Activated CD8-positive, alpha-beta T cell treated with anti-CD3 and anti-CD28 coated beads for 36 hours (primary cell): ENCODE results near the gene LRRC63. TPM values are rescaled to one million over a fixed set of nuclear protein-coding genes. Genes with fewer than 3 reads are reported as not detected.

ENCODE experiments used
- ATAC-seq: fragments of 200-7000 bp; cut with Tn5 transposase; one replicate; pipeline ENCODE4 v1.10.0; 2021; ENCODE audit warnings: mild to moderate bottlenecking, moderate library complexity
- CTCF ChIA-PET: fragments of 350-600 bp; sonication (Branson Sonifier 250); formaldehyde crosslinking; loops from one replicate; lab custom pipeline; 2021; ENCODE audit warnings: antibody characterized with exemption; lab: Charles Lee
- POLR2A ChIA-PET: fragments of 350-600 bp; sonication (Branson Sonifier 250); formaldehyde crosslinking; loops from one replicate; lab custom pipeline; 2021; ENCODE audit warnings: antibody characterized with exemption; lab: Charles Lee
- DNase-seq: peaks from one replicate; pipeline ENCODE4 v3.0.0-alpha.2; 2020
- H3K27ac Mint-ChIP-seq: one replicate; pipeline ENCODE4 v1.8.0; 2021; ENCODE audit warnings: mild to moderate bottlenecking, mixed read lengths
- H3K27me3 Mint-ChIP-seq: one replicate; pipeline ENCODE4 v1.8.0; 2021; ENCODE audit warnings: mixed read lengths
- H3K36me3 Mint-ChIP-seq: one replicate; pipeline ENCODE4 v1.8.0; 2021; ENCODE audit warnings: low read depth, mixed read lengths
- H3K4me1 Mint-ChIP-seq: one replicate; pipeline ENCODE4 v1.8.0; 2021; ENCODE audit warnings: low read depth, mixed read lengths
- H3K4me3 Mint-ChIP-seq: one replicate; pipeline ENCODE4 v1.8.0; 2021; ENCODE audit warnings: mild to moderate bottlenecking, moderate library complexity, mixed read lengths
- H3K9me3 Mint-ChIP-seq: one replicate; pipeline ENCODE4 v1.8.0; 2021; ENCODE audit warnings: mixed read lengths
- CTCF ChIP-seq: fragments of 200-600 bp; IDR thresholded peaks from one replicate; pipeline ENCODE4 v1.8.0; 2022; ENCODE audit warnings: antibody characterized with exemption, mild to moderate bottlenecking
- intact Hi-C: fragments of 100-400 bp; cut with micrococcal nuclease; formaldehyde crosslinking; loops from one replicate; pipeline ENCODE4 v1.10.0; 2022
- total RNA-seq, 2 experiments: library from RNA; stranded (reverse); gene quantifications; one replicate each; pipeline ENCODE4 v1.2.3, GENCODE V29; 2021

Gene LRRC63
- total RNA-seq, 2 experiments from 2014 or later, result 0.47 to 0.59 TPM

- POLR2A ChIA-PET, result interaction anchor here (1.4 kb wide), 1 partner anchor 9 kb away, joined by 5 read pairs; the partner anchor contains the start of gene LRRC63
- CTCF ChIA-PET, result interaction anchor here (0.8 to 2.2 kb wide), 4 partner anchors 9 to 87 kb away, joined by 3 to 6 read pairs (median 6); no protein-coding TSS in a partner anchor
- H3K27me3 Mint-ChIP-seq, result no peaks in the 10 kb centered on the region
- ATAC-seq (peak; percentile 69), DNase-seq (no peak)
- TF ChIP-seq CTCF, result no peak
- no peak overlapping the region for H3K4me3 Mint-ChIP-seq
- H3K4me1 Mint-ChIP-seq, result peaks cover 47% of the 10 kb centered on the region
- H3K36me3 Mint-ChIP-seq, result no peaks in the 10 kb centered on the region
- H3K9me3 Mint-ChIP-seq, result no peaks in the 10 kb centered on the region
- peak overlapping the region; percentile 87 for H3K27ac Mint-ChIP-seq
- intact Hi-C loops, result no loop called here
Observed at GRCh38 chr13:46202188-46202795, 9.4 kb upstream of the LRRC63 start.

DNA sequence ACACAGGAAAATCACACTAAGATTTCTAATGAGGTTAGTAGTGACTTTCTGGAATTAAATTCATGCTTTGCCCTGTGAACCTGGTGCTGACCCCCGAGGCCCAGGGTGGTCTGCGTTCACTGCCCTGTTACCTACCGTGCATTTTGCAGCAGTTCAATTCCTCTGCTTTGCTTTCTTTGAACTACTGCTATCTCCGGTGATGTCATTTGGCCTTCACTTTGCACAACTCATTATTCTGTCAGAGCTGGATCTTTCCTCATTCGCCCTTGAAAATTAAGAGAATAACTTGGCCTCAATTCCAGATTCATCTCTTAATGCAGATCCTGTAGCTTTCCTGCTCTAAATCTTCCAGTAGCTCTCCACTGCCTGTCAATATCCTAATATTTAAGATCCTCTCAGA lies 8.8 kb upstream of the LRRC63 start:
- H3K27ac Mint-ChIP-seq, result no peak overlapping the region
- no peaks in the 10 kb centered on the region for H3K27me3 Mint-ChIP-seq
- H3K9me3 Mint-ChIP-seq, result no peaks in the 10 kb centered on the region
- no peaks in the 10 kb centered on the region for H3K36me3 Mint-ChIP-seq
- no peak for TF ChIP-seq CTCF
- ATAC-seq (no peak), DNase-seq (no peak)
- intact Hi-C loops, result no loop called here
- POLR2A ChIA-PET, result interaction anchor here (1.4 kb wide), 1 partner anchor 8 kb away, joined by 5 read pairs; the partner anchor contains the start of gene LRRC63
- H3K4me3 Mint-ChIP-seq, result no peak overlapping the region
- CTCF ChIA-PET, result interaction anchor here (0.7 to 2.2 kb wide), 7 partner anchors 10 to 118 kb away, joined by 3 to 6 read pairs (median 5); no protein-coding TSS in a partner anchor
- peaks cover 47% of the 10 kb centered on the region for H3K4me1 Mint-ChIP-seq

DNA sequence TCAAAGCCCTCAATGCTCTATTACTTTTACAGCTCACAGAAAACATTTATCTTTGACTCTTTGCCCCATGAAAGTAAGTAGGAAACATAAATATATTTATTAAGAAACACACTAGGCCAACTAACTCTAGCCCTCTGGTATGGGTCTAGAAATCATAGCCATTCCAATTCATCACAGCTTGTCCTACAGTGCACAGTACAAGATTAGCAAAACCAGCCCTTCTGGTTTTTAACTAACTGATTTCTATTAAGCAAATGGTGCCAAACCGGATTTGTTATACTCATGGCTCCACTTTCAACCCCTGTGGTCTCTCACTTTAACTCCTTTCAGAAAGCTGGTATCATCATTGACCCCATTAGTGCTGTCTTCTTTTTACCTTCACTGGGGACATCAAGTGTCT lies 5.6 kb upstream of the LRRC63 start:
- Mint-ChIP-seq H3K4me1 (peaks cover 43% of the 10 kb centered on the region), H3K27ac (no peak overlapping the region), H3K36me3 (no peaks in the 10 kb centered on the region), H3K9me3 (no peaks in the 10 kb centered on the region), H3K4me3 (no peak overlapping the region), H3K27me3 (no peaks in the 10 kb centered on the region)
- DNase-seq (no peak), ATAC-seq (no peak)
- CTCF ChIA-PET, result interaction anchor here (0.7 to 1.4 kb wide), 2 partner anchors 21 to 115 kb away, joined by 3 read pairs; no protein-coding TSS in a partner anchor
- intact Hi-C loops, result no loop called here
- TF ChIP-seq CTCF, result no peak
- POLR2A ChIA-PET, result no interaction called here

DNA sequence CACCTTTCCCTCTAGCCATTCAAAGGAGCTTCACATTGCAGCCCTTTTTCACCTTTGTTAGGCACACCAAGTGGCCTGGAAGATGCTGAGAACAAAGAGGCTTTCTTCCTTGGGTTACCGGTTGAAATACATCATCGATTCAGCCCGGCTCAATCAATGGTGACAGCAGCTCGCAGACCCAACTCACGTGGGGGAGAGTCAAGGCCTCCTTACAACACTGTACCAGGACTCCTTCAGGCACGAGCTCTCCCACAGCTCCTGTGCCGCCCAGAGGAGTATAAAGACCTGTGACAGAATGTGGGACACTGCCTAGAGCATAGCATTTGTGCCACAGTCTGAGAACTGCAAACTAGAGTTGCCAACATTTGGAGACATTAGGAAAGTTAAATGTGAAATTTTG lies 3.9 kb upstream of the LRRC63 start:
- no peaks in the 10 kb centered on the region for H3K36me3 Mint-ChIP-seq
- no peak for ATAC-seq
- H3K9me3 Mint-ChIP-seq, result no peaks in the 10 kb centered on the region
- no peak overlapping the region for H3K27ac Mint-ChIP-seq
- no peak overlapping the region for H3K4me3 Mint-ChIP-seq
- H3K27me3 Mint-ChIP-seq, result no peaks in the 10 kb centered on the region
- H3K4me1 Mint-ChIP-seq, result peaks cover 34% of the 10 kb centered on the region
- DNase-seq, result no peak
- CTCF ChIA-PET, result interaction anchor here (1.2 kb wide), 1 partner anchor 14 kb away, joined by 3 read pairs; no protein-coding TSS in a partner anchor
- no peak for TF ChIP-seq CTCF
- intact Hi-C loops, result no loop called here
- POLR2A ChIA-PET, result interaction anchor here (1.3 kb wide), 1 partner anchor 29 kb away, joined by 3 read pairs; no protein-coding TSS in a partner anchor
